ENCODE measurements around the gene RAB21. TPM values are rescaled to one million over a fixed set of nuclear protein-coding genes. Genes with fewer than 3 reads are reported as not detected.

Gene RAB21
- total and polyA plus RNA-seq, 12 donors = 10.2 to 271 (median 187) TPM

- Histone ChIP-seq H3K27ac (no peak overlapping the region), H3K4me3 (no peak overlapping the region), H3K36me3 (no peaks in the 10 kb centered on the region), H3K27me3 (no peaks in the 10 kb centered on the region), H3K9me3 (no peaks in the 10 kb centered on the region), H3K4me1 (no peaks in the 10 kb centered on the region)
- ATAC-seq = no peak
- TF ChIP-seq CTCF (IDR thresholded peaks at IDR 0.05) = no peak
- WGBS, 2 donors = 69 to 71% methylated on average over 21 of the region's 21 CpGs
- intact Hi-C loops (cut with DNase I) = no loop called here
- no peak for DNase-seq
These were observed 23.0 kb upstream of the RAB21 start for GRCh38 chr12:71731439-71732356.

- 76 to 84% methylated on average over 3 of the region's 3 CpGs for WGBS, 2 donors
- Histone ChIP-seq H3K9me3 (no peaks in the 10 kb centered on the region), H3K4me1 (no peaks in the 10 kb centered on the region), H3K27me3 (no peaks in the 10 kb centered on the region), H3K36me3 (no peaks in the 10 kb centered on the region), H3K27ac (no peak overlapping the region), H3K4me3 (no peak overlapping the region)
- no peak for TF ChIP-seq CTCF (IDR thresholded peaks at IDR 0.05)
- DNase-seq = no peak
- ATAC-seq = no peak
- intact Hi-C loops (cut with DNase I) = no loop called here
These were observed 22.3 kb upstream of the RAB21 start for GRCh38 chr12:71732357-71732712.

GRCh38 chr12:71737197-71737596, 17.5 kb upstream of the RAB21 start:
- TF ChIP-seq CTCF (IDR thresholded peaks at IDR 0.05) = no peak
- no peak for ATAC-seq
- DNase-seq = no peak
- no peaks in the 10 kb centered on the region for H3K4me1 ChIP-seq
- no peak overlapping the region for H3K4me3 ChIP-seq
- H3K27ac ChIP-seq = no peak overlapping the region
- 93 to 100% methylated on average over 1 of the region's 1 CpG for WGBS, 2 donors
- H3K9me3 ChIP-seq = no peaks in the 10 kb centered on the region
- no peaks in the 10 kb centered on the region for H3K36me3 ChIP-seq
- H3K27me3 ChIP-seq = peaks cover 0 to 4% (median 0%) of the 10 kb centered on the region in 7 donors
- intact Hi-C loops (cut with DNase I) = no loop called here

- intact Hi-C loops (cut with DNase I) = loop anchor here in 2 of 10 donors (10.0 kb wide), 2 partner anchors 98 to 328 kb away; no protein-coding TSS in a partner anchor
- WGBS, 2 donors = 26 to 92% methylated on average over 1 of the region's 1 CpG
- no peak for DNase-seq
These were observed 11.7 kb upstream of the RAB21 start for GRCh38 chr12:71742998-71743397.

More at GRCh38 chr12:71742998-71743397, 11.7 kb upstream of the RAB21 start:
- Histone ChIP-seq H3K27ac (no peak overlapping the region), H3K9me3 (no peaks in the 10 kb centered on the region), H3K4me1 (peaks cover 0 to 3% (median 0%) of the 10 kb centered on the region in 9 donors), H3K36me3 (no peaks in the 10 kb centered on the region), H3K27me3 (peaks cover 0 to 4% (median 0%) of the 10 kb centered on the region in 7 donors), H3K4me3 (no peak overlapping the region)
- TF ChIP-seq CTCF (IDR thresholded peaks at IDR 0.05) = no peak
- no peak for ATAC-seq

Measured in heart right ventricle (tissue), 16 donors.